NCI-H69 (cell line): ENCODE data around the gene KBTBD3.

Experiments
- DNase-seq: peaks from one replicate; lab custom pipeline; 2025; lab: John Stamatoyannopoulos, UW

The KBTBD3 gene

DNA sequence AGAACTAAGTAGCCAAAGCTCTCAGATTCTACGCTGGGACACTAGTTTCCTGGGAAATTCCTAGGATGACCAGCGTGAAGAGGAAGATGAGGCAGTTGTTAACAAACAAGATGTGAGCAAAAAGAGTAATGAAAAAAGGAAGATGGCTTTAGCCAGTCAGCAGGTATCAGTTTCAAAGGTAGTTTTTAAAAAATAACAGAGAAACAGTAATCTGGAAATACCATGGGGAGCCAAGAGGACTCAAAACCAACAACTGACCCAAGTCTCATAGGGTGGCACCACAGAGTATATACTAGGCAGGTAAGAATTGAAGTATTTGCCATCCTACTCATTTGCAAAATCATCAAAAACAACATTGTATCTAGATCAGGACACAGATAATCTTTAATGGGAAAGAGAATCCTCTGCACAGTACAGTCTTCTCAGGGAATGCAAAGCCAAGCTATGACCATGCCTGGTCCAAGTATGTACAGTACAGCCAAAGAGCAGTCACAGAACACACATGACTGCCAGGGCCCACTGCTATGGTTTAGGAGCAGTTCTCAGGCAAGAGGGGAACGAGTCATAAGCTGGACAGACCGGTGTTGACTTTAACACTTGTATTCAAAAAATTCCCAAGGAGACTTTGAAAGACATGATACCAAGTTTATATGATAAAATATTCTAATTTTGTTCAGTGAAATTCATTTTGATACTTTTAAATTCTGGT, 75.7 kb downstream of the KBTBD3 start:
- no peak for DNase-seq
